ENCODE results near the gene WDR5B.
"Not testable (repeated sequence)": the region's sequence is repeated elsewhere in the genome, so short reads cannot be mapped to it uniquely, and the experiment has no call there.

GRCh38 chr3:122444491-122444887 lies 28.6 kb upstream of the WDR5B start:
- TF ChIP-seq POLR2A (IDR thresholded peaks at IDR 0.05); CTCF (IDR thresholded peaks at IDR 0.05 in 4 of 5, conservative IDR thresholded peaks at IDR 0.05 in 1 of 5): not testable (repeated sequence)

Data from gastrocnemius medialis (tissue), 4 donors.